NCI-H1417 (cell line): ENCODE measurements around the gene TNFSF18.

Source experiments
- DNase-seq, 3 experiments: peaks; one replicate each; lab custom pipeline; 2025; lab: John Stamatoyannopoulos, UW

TNFSF18 gene

DNA sequence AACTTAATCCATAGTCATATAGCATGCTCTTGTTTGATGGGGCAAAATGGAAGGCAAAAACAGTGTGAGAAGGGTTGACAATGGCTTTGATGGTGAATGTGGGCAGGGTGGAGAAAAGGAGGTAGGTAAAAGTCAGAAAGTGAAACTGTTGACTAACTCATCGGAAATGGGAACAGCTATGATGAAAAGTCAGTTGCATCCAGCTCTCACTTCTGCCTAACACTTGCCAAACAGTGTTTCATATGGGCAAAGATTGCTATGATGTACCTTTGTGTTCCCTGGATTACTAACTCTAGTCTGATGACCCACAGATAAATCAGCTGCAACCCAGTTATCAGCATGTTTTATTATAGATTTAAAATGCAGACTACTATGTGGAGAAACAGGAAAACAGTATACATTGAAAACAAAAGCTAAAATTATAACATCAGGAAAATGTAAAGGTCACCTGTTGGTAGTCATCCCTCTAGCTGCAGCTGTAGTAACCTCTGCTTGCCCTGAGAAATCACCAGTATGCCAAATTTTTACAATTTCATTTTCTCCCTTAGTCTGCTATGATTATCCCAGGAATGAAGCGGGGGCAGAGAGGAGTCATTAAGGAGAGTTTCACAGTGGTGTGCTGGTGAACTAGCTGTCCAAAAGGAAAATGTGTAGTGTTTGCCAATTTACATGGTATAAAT lies 11.7 kb downstream of the TNFSF18 start:
- no peak for DNase-seq

DNA sequence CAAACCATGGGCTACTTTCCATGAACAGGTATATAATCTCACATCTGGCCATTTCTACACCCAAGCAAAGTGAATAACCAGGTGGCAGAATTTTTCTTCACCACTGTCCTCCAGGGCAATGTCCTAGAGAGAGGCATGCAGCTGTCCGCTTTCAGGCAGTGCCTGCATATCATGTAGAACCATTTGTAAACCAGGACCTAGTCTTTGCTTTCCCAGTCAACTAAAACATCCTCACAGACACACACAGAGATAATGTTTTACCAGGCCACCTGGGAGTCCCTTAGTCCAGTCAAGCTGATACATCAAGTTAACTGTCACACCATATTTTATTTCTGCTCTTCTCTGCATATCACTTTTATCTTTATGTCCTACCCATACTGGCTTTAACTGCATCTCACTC lies 26.2 kb downstream of the TNFSF18 start:
- no peak for DNase-seq

DNA sequence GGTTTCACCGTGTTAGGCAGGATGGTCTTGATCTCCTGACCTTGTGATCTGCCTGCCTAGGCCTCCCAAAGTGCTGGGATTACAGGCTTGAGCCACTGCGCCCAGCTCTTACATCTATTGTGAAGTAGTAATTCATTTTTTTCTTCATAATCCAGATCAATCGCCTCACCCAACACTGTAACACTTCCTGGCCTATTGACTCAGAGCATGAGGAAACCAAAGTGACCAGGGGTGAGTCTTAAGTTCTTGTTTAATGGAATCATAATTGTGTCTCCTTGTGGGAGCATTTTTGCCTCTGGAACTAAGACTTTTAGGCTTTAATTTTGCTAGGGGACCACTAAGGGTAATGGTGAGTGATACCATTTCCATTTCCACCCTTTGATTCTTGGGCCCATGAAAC lies 27.4 kb downstream of the TNFSF18 start:
- no peak for DNase-seq

DNA sequence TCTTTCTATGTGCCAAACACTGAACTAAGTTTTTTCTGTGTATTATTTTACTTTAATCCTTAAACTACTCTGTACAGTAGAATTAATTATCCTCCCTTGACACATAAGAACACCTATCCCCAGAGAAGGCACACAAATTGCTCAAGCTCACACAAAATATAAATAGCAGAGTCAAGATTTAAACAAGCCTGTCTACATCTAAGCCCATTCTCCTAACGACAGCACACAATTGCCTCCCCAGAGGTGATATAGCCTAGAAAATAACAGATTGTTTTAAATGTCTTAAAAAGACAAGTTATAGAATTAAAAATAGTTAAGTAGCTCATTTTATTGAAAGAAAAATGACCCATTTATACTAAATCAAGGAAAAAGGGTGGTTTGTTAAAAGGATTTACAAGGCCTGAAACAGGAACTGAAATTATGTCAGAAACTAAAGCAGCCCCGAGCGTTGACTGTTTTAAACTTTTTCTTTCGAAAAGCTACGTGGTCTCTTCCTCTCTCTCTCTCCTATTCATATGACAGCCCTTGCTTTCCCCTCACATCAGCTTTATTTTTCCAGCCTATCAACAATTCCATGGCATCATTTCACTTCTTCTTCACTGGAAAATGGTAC lies 30.5 kb downstream of the TNFSF18 start:
- DNase-seq, result no peak

DNA sequence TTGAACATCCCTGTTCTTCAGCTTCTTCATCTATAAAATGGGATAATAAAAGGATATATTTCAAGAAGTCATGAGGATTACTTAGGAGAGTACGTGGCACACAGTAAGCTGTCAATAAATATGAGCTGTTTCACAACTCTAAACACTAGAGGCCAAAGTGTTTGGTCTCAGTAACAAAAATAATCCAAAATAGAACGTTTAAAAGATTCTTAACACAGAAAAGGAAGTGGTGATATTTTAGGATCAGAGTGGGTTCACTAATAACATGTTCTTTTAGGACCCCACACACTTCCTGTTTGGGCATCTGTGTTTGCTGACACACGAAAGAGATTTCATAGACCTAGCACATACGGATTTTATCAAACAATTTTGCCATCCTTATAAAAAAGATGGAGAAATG lies 32.9 kb downstream of the TNFSF18 start:
- no peak for DNase-seq

DNA sequence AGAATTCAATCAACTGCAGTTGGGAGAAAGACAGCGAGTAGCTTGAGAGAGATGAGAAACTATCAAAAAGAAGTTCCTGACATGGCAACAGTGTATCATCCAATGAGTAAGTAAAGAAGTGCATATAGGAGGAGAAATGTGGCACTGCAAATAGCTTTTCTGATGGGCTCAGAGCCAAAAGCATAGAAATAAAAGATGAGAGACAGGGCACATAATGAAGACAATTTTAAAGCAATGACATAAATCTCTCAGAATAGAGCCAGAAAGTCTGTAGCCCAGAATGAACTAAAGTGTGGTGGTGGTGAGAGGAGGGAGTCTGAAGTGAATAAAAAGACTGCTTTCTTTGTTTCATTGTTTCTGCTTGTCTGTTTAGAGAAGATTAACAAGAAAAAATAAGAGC lies 34.3 kb downstream of the TNFSF18 start:
- DNase-seq, result no peak

DNA sequence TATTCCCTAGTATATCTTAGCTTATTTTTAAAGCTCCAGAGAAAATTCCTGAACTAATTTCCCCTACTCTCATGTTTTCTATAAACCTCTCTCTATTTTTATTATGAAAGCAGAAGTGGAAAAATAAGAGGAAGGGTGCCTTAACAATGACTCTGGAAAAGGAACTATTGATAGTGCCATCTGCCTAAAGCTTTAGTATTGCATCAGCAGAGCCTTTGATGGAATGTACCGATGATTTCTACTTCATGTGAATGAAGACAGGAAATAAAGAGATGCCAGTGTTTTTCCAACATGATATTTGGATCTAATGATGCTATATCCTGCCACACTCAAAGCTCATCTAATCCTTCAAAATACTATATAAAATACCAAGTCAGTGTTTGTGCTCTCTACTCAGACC lies 35.1 kb downstream of the TNFSF18 start:
- DNase-seq, result no peak

DNA sequence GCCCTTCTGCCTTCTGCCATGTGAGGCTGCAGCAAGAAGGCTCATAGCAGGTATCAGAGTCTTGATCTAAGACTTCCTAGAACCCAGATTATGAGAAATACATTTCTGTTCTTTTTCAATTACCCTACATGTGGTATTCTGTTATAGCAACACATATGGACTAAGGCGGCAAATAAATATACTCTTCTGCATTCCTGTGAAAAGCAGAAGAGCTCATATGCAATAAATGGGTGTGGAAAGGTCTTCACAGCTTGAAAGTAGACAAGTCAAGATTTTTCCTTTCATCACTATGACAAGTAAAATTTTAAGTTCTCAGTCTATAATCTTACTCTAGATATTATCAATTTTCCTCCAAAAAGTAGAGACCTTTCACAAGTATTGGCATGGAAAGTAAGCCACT lies 36.6 kb downstream of the TNFSF18 start:
- DNase-seq, result no peak

DNA sequence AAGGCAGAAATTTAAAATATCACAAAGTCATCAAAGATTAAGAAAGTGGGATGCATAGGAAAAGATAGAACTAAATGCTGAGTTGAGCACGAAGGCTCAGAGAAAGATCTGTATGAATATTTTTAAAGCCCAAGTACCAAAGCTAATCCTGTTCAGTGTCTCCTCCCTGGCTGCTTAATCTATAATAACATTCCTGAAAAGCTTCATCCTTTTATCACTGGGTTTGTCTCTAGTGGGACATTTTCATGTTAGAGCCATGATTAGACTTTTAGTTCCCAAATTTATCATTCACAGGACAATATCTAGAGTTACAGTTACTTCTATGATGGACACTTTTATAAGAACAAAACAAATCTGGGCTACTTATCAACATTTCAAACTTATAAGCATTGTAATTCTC lies 38.6 kb downstream of the TNFSF18 start:
- no peak for DNase-seq

DNA sequence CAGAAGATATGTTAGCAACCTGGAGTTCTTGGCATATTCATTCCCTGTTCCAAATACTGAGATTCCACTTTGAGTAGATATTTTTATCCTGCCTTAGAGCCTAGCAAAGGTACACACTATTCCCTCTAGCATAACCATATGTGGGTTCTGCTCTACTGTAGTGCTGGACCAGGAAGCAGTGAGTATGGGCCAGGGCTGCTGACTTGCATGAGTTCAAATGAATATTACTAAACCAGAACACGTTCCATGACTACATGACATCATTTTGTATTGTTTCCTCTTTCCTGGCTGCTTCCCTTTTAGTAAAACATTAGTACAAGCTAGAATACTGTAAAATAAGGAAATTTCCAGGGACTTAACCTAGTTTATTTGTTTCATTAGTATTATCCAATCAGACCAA lies 41.1 kb downstream of the TNFSF18 start:
- DNase-seq, result no peak

DNA sequence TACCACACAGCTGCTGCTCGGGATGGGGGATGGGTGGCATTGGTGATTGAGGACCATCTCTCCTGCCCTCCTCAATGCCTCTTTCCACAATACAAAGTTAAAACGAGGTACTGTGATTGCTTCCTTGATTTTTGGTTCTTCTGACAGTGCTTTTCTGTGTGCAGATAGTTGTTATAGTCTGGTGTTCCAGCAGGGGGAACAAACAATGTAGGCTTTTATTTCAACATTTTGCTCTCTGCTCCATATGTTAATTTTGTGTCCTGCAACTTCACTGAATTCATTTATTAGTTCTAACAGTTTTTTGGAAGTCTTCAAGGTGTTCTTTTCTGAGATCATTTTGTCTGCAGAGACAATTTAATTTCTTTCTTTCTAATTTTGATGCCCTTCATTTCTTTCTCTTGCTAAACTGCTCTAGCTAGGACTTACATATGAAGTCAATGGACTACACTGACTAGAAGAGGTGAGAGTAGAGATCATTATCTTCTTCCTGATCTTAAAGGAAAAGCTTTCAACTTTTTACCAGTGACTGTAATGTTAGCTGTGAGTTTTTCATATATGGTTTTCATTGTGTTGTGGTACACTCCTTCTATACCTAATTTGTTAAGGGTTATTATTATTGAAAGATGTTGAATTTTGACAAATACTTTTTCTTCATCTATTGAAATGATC lies 45.4 kb downstream of the TNFSF18 start:
- no peak for DNase-seq

DNA sequence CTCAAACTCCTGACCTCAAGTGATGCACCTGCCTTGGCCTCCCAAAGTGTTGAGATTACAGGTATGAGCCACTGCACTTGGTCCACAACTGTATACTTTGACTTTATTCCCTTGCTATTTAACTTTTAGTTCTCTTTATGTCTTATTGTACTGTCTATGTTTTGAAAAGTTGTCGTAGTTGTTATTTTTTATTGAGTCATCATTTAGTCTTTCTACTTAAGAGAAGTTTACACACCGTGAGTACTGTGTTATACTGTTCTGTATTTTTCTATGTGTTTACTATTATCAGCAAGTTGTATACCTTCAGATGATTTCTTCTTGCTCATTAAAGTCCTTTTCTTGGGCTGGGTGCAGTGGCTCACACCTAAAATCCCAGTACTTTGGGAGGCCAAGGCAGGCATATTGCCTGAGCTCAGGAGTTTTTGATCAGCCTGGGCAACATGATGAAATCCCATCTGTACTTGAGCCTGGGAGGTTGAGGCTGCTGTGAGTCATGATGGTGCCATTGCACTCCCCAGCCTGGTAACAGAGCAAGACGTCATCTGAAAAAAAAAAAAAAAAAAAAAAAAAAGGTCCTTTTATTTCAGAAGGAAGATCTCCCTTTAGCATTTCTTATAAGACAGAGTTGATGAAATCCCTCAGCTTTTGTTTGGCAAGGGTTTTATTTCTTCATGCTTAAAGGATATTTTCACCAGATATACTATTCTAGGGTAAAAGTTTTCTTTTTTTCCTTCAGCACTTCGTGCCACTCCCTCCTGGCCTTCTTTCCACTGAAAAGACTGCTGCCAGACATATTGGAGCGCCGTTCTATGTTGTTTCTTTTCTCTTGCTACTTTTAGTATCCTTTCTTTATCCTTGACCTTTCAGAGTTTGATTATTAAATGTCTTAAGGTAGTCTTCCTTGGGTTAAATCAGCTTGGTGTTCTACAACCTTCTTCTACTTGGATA lies 47.6 kb downstream of the TNFSF18 start:
- DNase-seq, result no peak

DNA sequence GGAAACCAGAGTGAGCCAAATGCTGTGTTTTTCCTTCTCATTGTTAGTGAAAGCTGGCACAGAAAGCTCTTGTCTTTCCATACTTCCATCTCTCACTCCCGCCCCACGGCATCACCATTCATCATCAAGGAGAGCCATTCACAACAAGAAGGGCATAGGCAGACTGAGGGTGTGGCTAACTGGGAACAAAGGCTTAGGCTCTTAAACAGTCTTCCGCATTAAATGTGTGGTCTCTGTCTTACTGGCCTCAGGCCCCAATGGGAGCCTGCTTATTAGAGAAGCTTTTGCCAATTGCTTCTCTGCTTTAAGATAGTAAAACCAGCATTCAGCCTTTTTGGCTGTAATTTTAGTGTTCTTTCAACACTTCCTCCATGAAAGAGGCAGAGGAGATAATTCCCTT lies 51.4 kb downstream of the TNFSF18 start:
- no peak for DNase-seq

DNA sequence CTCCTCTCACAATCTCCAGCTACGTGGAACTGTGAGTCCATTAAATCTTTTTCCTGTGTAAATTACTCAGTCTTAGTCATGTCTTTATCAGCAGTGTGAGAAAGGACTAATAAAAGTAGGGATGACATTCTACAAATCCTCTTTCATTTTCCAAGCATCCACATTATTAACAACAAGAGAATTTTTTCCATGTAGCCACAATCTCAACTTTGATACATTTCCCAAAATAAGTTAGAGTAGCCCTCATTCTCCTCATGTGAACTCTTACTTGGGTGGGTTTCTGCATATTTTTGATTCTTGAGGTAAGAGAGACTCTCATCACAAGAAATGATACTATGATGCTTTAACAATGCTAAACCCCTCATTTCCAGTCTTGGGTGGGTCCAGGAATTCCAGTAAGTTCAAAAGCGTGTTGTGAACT lies 52.8 kb downstream of the TNFSF18 start:
- DNase-seq, result no peak

DNA sequence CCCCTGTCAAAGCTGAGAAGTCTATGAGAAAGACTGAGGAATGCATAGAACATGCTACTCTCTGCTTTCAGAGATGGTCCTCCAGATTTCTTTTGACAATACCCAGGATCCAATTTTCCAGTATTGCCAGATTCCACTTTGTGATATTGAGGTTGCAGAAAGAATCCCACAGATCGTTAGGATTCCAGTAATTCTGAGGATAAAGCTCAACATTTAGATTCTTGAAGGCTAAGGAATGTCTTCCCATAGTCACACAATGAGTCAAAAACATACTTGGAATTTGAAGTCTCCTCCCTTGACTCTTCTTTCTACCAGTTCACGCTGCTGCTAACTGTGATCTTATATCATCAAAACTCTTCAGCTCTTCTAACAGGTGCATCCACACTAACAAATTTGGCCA lies 57.1 kb downstream of the TNFSF18 start:
- DNase-seq, result no peak

DNA sequence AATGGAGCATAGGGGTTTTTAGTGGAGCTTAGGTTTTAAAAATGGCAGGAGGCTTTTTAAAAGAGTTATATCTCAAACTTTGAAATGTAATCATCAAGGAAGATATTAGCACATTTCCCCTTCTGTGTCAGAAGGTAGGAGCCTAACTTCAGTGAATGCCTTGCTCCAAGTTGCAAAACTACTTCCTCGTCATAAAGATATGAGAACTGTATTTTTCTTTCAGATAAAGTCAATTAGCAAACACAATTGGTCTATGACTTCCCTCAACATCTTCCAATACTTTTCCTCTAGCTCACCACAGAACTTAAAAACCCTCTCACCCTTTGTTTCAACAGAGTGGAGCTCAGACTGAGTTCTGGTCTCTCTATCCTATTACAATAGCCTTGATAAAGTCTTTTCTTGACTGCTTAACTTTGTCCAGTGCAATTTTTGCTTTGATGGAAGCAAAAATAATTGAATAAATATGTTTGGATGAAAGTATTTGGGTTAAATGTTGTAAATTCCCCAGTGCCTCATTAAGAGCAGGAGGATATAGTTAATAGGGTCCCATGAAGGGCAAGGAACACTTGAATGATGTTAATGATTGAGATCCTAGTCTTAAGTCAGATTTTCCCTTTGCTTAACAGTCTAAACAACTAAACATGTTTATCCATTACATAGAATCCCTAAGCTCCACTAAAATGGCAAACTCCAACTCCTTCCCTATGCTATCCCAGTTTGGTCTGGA lies 58.9 kb downstream of the TNFSF18 start:
- DNase-seq, result no peak

DNA sequence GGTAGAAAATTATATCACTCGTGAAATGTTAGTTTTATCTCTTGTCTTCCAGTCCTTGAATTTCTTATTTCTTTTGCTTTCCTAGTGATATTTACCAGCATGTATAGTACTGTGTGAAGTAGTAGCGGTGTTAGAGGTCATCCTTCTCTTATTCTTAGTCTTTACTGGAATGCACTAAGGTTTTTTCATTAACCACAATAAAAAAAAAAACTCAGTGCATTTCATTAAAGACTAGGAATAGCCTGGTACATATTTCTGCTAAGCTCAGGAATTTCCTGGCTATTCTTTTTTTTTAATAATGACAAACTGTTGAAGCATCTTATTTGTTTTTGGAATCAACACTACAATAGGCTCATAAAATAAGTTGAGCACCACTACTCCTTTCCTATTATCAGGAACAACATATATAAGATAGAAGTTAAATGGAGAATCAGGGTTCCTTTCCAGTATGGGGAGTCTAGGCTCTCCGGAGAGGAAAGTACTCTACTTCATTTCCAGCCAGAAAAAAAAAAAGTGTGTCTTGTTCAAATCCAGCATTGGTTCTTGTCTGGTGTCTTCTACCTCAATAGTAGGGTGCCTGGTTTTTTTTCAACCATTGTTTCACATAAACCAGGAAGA lies 60.0 kb downstream of the TNFSF18 start:
- no peak for DNase-seq
